Activated B cell treated with CpG ODN at 0.5 μM for 24 hours (primary cell): ENCODE measurements around the gene GPBP1L1. TPM values are rescaled to one million over a fixed set of nuclear protein-coding genes. Genes with fewer than 3 reads are reported as not detected.

Experiments used
- ATAC-seq: fragments of 200-7000 bp; cut with Tn5 transposase; one replicate; pipeline ENCODE4 v1.10.0; 2021; ENCODE audit warnings: low read depth, mild to moderate bottlenecking, moderate library complexity
- CTCF ChIA-PET: fragments of 350-600 bp; sonication (Branson Sonifier 250); formaldehyde crosslinking; loops from one replicate; lab custom pipeline; 2021; ENCODE audit warnings: antibody characterized with exemption; lab: Charles Lee
- POLR2A ChIA-PET: fragments of 350-600 bp; sonication (Branson Sonifier 250); formaldehyde crosslinking; loops from one replicate; lab custom pipeline; 2021; ENCODE audit warnings: antibody characterized with exemption; lab: Charles Lee
- DNase-seq: peaks from one replicate; pipeline ENCODE4 v3.0.0; 2022
- H3K27ac Mint-ChIP-seq: one replicate; pipeline ENCODE4 v1.8.0; 2020; ENCODE audit warnings: mixed read lengths
- H3K27me3 Mint-ChIP-seq: one replicate; pipeline ENCODE4 v1.8.0; 2021; ENCODE audit warnings: mixed read lengths
- H3K36me3 Mint-ChIP-seq: one replicate; pipeline ENCODE4 v1.8.0; 2021; ENCODE audit warnings: low read depth, mixed read lengths
- H3K4me1 Mint-ChIP-seq: one replicate; pipeline ENCODE4 v1.8.0; 2021; ENCODE audit warnings: mixed read lengths
- H3K4me3 Mint-ChIP-seq: one replicate; pipeline ENCODE4 v1.8.0; 2020; ENCODE audit warnings: mild to moderate bottlenecking, mixed read lengths
- H3K9me3 Mint-ChIP-seq: one replicate; pipeline ENCODE4 v1.8.0; 2020; ENCODE audit warnings: mixed read lengths
- intact Hi-C: fragments of 100-400 bp; cut with micrococcal nuclease; formaldehyde crosslinking; loops from one replicate; pipeline ENCODE4 v1.15.1; 2024
- total RNA-seq: library from RNA; stranded (reverse); gene quantifications from 2 replicates; pipeline ENCODE4 v1.2.3, GENCODE V29; 2022
- TF ChIP-seq, protein P1 (sequence below): fragments of 200-600 bp; IDR thresholded peaks from one replicate; pipeline ENCODE4 v1.8.0; 2022; ENCODE audit warnings: antibody characterized with exemption, mild to moderate bottlenecking

The GPBP1L1 gene
- total RNA-seq, 1 donor from 2014 or later = 138 TPM

DNA sequence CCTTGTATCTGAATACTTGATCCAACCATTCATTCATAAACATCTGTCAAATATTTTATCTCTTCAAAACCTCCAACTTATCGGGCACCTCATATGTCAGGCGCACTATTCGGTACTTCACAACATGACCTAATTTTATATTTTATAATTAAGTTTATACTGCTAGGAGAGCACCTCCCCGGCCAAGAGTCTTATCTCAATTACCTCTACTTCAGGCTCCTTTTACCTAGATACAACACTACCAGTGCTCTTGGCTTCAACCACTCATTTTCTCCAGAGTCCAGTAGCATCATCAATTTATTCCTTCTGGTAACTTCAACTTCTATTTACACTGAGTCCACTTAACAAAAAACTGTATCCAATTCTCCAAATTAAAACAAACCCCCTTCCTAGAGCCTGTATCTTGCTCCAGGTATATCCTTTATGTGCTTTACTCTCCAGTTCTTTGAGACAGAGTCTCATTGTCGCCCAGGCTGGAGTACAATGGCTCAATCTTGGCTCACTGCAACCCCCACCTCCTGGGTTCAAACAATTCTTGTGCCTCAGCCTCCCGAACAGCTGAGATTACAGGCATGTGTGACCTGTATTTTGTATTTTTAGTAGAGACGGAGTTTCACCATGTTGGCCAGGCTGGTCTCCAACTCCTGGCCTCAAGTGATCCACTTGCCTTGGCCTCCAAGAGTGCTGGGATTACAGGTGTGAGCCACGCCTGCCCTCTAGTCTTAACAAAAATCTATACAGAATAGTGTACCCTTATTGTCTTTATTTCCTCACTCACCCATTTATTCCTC, 18.8 kb downstream of the GPBP1L1 start:
- ChIA-PET CTCF (no interaction called here), POLR2A (no interaction called here)
- peaks cover 24% of the 10 kb centered on the region for H3K36me3 Mint-ChIP-seq
- ATAC-seq (no peak), DNase-seq (no peak)
- H3K27me3 Mint-ChIP-seq = no peaks in the 10 kb centered on the region
- H3K27ac Mint-ChIP-seq = no peak overlapping the region
- TF ChIP-seq, protein P1, sequence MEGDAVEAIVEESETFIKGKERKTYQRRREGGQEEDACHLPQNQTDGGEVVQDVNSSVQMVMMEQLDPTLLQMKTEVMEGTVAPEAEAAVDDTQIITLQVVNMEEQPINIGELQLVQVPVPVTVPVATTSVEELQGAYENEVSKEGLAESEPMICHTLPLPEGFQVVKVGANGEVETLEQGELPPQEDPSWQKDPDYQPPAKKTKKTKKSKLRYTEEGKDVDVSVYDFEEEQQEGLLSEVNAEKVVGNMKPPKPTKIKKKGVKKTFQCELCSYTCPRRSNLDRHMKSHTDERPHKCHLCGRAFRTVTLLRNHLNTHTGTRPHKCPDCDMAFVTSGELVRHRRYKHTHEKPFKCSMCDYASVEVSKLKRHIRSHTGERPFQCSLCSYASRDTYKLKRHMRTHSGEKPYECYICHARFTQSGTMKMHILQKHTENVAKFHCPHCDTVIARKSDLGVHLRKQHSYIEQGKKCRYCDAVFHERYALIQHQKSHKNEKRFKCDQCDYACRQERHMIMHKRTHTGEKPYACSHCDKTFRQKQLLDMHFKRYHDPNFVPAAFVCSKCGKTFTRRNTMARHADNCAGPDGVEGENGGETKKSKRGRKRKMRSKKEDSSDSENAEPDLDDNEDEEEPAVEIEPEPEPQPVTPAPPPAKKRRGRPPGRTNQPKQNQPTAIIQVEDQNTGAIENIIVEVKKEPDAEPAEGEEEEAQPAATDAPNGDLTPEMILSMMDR = no peak
- no peaks in the 10 kb centered on the region for H3K9me3 Mint-ChIP-seq
- peaks cover 42% of the 10 kb centered on the region for H3K4me1 Mint-ChIP-seq
- no peak overlapping the region for H3K4me3 Mint-ChIP-seq
- intact Hi-C loops = no loop called here

DNA sequence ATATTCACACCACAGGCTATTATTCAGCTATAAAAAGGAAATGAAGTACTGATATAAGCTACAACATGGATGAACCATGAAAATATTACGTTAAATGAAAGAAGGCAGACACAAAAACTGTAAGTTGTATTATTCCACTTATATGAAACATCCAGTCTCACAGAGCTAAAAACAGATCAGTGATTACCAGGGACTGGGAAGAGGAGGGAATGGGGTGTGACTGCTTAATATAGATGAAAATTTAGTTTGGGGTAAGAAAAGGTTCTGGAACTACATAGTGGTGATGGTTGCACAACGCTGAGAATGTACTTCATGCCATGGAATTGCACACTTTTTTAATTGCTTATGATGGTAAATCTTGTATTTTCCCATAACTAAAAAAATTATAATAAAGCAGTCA, 19.5 kb downstream of the GPBP1L1 start:
- H3K36me3 Mint-ChIP-seq = peaks cover 26% of the 10 kb centered on the region
- no peaks in the 10 kb centered on the region for H3K27me3 Mint-ChIP-seq
- no peak for ATAC-seq
- H3K9me3 Mint-ChIP-seq = no peaks in the 10 kb centered on the region
- no peak overlapping the region for H3K4me3 Mint-ChIP-seq
- H3K4me1 Mint-ChIP-seq = peaks cover 40% of the 10 kb centered on the region
- TF ChIP-seq, protein P1 = no peak
- ChIA-PET CTCF (no interaction called here), POLR2A (no interaction called here)
- no peak for DNase-seq
- H3K27ac Mint-ChIP-seq = no peak overlapping the region
- intact Hi-C loops = no loop called here

DNA sequence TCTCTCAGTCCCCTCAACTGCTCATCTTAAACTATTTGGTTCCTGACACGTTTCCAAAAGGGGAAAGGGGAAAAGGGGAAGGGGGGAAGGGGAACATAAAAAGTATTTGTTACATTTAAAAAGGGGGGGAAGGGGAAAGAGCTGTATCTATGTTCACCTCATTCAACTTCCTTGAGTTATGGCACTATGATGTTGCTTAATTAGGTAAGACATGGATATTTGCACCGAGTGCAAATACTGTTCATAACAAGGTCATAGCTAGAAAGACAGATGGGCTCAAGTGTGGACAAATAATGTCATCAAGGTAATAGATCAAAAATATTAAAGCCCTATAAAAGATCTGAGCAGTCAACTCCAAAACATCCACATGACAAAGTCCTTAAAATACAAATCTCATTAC, 26.0 kb downstream of the GPBP1L1 start:
- TF ChIP-seq, protein P1 = no peak
- Mint-ChIP-seq H3K27ac (no peak overlapping the region), H3K4me1 (peaks cover 8% of the 10 kb centered on the region), H3K9me3 (no peaks in the 10 kb centered on the region), H3K27me3 (no peaks in the 10 kb centered on the region), H3K4me3 (no peak overlapping the region), H3K36me3 (peaks cover 66% of the 10 kb centered on the region)
- intact Hi-C loops = no loop called here
- no peak for DNase-seq
- ChIA-PET CTCF (no interaction called here), POLR2A (interaction anchor here (0.8 kb wide), 1 partner anchor 11 kb away, joined by 5 read pairs; no protein-coding TSS in a partner anchor)
- no peak for ATAC-seq

DNA sequence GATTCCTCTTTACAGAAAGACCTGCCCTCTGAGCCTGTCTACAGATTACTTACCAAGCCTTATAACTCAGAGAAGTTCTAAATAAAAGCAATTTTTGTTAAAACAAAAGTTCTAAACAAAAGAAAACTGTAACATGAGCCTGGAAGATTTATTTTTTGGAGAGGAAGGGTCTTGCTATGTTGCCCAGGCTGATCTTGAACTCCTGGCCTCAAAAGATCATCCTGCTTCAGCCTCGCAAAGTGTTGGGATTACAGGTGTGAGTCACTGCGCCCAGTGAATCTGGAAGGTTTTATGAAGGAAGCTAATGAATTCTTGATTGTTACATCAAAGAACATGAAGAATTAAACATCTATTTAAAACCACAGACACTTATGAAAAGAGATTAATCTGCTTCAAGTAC, 27.1 kb downstream of the GPBP1L1 start:
- intact Hi-C loops = no loop called here
- ChIA-PET POLR2A (no interaction called here), CTCF (no interaction called here)
- peaks cover 5% of the 10 kb centered on the region for H3K4me1 Mint-ChIP-seq
- peaks cover 77% of the 10 kb centered on the region for H3K36me3 Mint-ChIP-seq
- DNase-seq = no peak
- no peak overlapping the region for H3K27ac Mint-ChIP-seq
- no peaks in the 10 kb centered on the region for H3K27me3 Mint-ChIP-seq
- TF ChIP-seq, protein P1 = no peak
- no peak overlapping the region for H3K4me3 Mint-ChIP-seq
- H3K9me3 Mint-ChIP-seq = no peaks in the 10 kb centered on the region
- ATAC-seq = no peak

DNA sequence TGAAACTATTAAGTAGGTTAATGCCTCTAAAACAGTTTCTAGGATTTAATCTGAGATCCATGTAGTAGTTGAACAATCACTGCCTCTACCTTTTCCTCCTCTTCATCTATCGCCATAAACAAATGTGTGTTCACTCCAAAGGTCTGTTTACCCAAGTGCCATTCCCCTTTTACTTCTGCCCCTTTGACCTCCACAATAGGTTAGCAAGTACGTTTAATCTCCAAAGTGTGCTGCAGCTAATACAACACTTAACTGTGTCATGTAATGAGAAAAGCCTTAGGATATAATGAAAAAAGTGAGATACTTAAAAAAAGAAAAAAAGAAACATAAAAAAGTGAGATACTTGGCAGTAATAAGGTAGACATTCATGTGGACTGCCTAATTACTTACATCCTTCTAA, 28.2 kb downstream of the GPBP1L1 start:
- TF ChIP-seq, protein P1 = no peak
- H3K4me1 Mint-ChIP-seq = peaks cover 2% of the 10 kb centered on the region
- intact Hi-C loops = no loop called here
- H3K9me3 Mint-ChIP-seq = no peaks in the 10 kb centered on the region
- no peak for DNase-seq
- no peaks in the 10 kb centered on the region for H3K27me3 Mint-ChIP-seq
- H3K27ac Mint-ChIP-seq = no peak overlapping the region
- ChIA-PET CTCF (no interaction called here), POLR2A (interaction anchor here (0.6 kb wide), 1 partner anchor 89 kb away, joined by 4 read pairs; no protein-coding TSS in a partner anchor)
- peaks cover 76% of the 10 kb centered on the region for H3K36me3 Mint-ChIP-seq
- ATAC-seq = no peak
- H3K4me3 Mint-ChIP-seq = no peak overlapping the region
